Neural cell (in vitro differentiated cells): ENCODE data around the gene NCF4. TPM values are rescaled to one million over a fixed set of nuclear protein-coding genes. Genes with fewer than 3 reads are reported as not detected.

Experiments used
- H2AFZ ChIP-seq: fragments of 200-600, 300-800 bp; sonication (generic), shearing (Covaris generic); 2 replicates; pipeline ENCODE4 v1.6.0; 2014; ENCODE audit warnings: low read depth, mild to moderate bottlenecking, antibody characterized with exemption, low read length, moderate library complexity
- H3F3A ChIP-seq: fragments of 200-600 bp; shearing (Covaris generic); 2 replicates; pipeline ENCODE4 v1.6.1; 2016; ENCODE audit warnings: mild to moderate bottlenecking, moderate library complexity, mixed read lengths, antibody characterized with exemption, low read length; ENCODE audit not compliant: insufficient read depth, poor library complexity, severe bottlenecking
- H3K27ac ChIP-seq: fragments of 200-600, 300-800 bp; sonication (generic), shearing (Covaris generic); 2 replicates; pipeline ENCODE4 v1.5.1; 2014; ENCODE audit warnings: mild to moderate bottlenecking, low read length, moderate library complexity
- H3K27me3 ChIP-seq: fragments of 300-800, 200-600 bp; sonication (generic), shearing (Covaris generic); 2 replicates; pipeline ENCODE4 v1.6.0; 2014; ENCODE audit warnings: mild to moderate bottlenecking, low read depth, low read length, moderate library complexity; ENCODE audit not compliant: insufficient read depth
- H3K36me3 ChIP-seq: fragments of 300-800, 200-600 bp; sonication (generic), shearing (Covaris generic); 2 replicates; pipeline ENCODE4 v1.5.1; 2014; ENCODE audit warnings: mild to moderate bottlenecking, antibody characterized with exemption, low read length, moderate library complexity; ENCODE audit not compliant: insufficient read depth
- H3K4me2 ChIP-seq: fragments of 300-800, 200-600 bp; sonication (generic), shearing (Covaris generic); 2 replicates; pipeline ENCODE4 v1.6.0; 2014; ENCODE audit warnings: mild to moderate bottlenecking, low read length
- H3K4me3 ChIP-seq: fragments of 300-800, 200-600 bp; sonication (generic), shearing (Covaris generic); 2 replicates; pipeline ENCODE4 v1.5.1; 2014; ENCODE audit warnings: mild to moderate bottlenecking, low read length, moderate library complexity
- H3K79me2 ChIP-seq: fragments of 200-600 bp; shearing (Covaris generic); replicated peaks from 2 replicates; pipeline ENCODE4 v1.6.0; 2014; ENCODE audit warnings: mild to moderate bottlenecking, low read length, moderate library complexity; ENCODE audit not compliant: insufficient read depth
- H3K9ac ChIP-seq: fragments of 300-800, 200-600 bp; sonication (generic), shearing (Covaris generic); 2 replicates; pipeline ENCODE4 v1.6.1; 2016; ENCODE audit warnings: mild to moderate bottlenecking, low read length, mixed read lengths
- H3K9me2 ChIP-seq: fragments of 200-600 bp; shearing (Covaris generic); 2 replicates; pipeline ENCODE4 v1.6.1; 2016; ENCODE audit warnings: mild to moderate bottlenecking, low read length, mixed read lengths; ENCODE audit not compliant: insufficient read depth
- H3K9me3 ChIP-seq: fragments of 200-600, 300-800 bp; sonication (generic), shearing (Covaris generic); 2 replicates; pipeline ENCODE4 v1.6.1; 2016; ENCODE audit warnings: mild to moderate bottlenecking, mixed run types, low read length, moderate library complexity, mixed read lengths
- H4K20me1 ChIP-seq: fragments of 200-600 bp; shearing (Covaris generic); 2 replicates; pipeline ENCODE4 v1.6.1; 2016; ENCODE audit warnings: mild to moderate bottlenecking, mixed run types; ENCODE audit not compliant: insufficient read depth
- CTCF ChIP-seq: fragments of 450-650 bp; IDR thresholded peaks from 2 replicates; pipeline ENCODE4 v1.5.1; 2014; ENCODE audit warnings: antibody characterized with exemption, mild to moderate bottlenecking, moderate library complexity; ENCODE audit not compliant: poor library complexity, severe bottlenecking
- EP300 ChIP-seq: fragments of 450-650 bp; conservative IDR thresholded peaks from 2 replicates; pipeline ENCODE4 v1.6.1; 2014; ENCODE audit warnings: antibody characterized with exemption, mild to moderate bottlenecking, moderate library complexity; ENCODE audit not compliant: poor library complexity, severe bottlenecking
- EZH2 ChIP-seq: fragments of 200-600, 300-800 bp; shearing (Covaris generic), sonication (generic); IDR thresholded peaks from 2 replicates; pipeline ENCODE4 v1.6.1; 2014; ENCODE audit warnings: antibody characterized with exemption, low read length, borderline replicate concordance, mild to moderate bottlenecking; ENCODE audit not compliant: insufficient read depth, poor library complexity, severe bottlenecking
- POLR2AphosphoS5 ChIP-seq: IDR thresholded peaks from 2 replicates; pipeline ENCODE4 v1.6.1; 2012
- RAD21 ChIP-seq: fragments of 450-650 bp; conservative IDR thresholded peaks from 2 replicates; pipeline ENCODE4 v1.6.1; 2014; ENCODE audit warnings: antibody characterized with exemption, mild to moderate bottlenecking, moderate library complexity
- REST ChIP-seq: IDR thresholded peaks from 2 replicates; pipeline ENCODE4 v1.6.1; 2012; ENCODE audit warnings: borderline replicate concordance
- SMC3 ChIP-seq: fragments of 450-650 bp; conservative IDR thresholded peaks from 2 replicates; pipeline ENCODE4 v1.6.1; 2014; ENCODE audit warnings: antibody characterized with exemption, mild to moderate bottlenecking, moderate library complexity; ENCODE audit not compliant: poor library complexity
- TAF1 ChIP-seq: IDR thresholded peaks from 2 replicates; pipeline ENCODE4 v1.6.1; 2012; ENCODE audit warnings: low read depth
- polyA plus RNA-seq: library from polyadenylated mRNA; depleted of rRNA; stranded (reverse); fragments of >200 nt; gene quantifications from 2 replicates; pipeline ENCODE4 v1.2.3, GENCODE V29; 2014

NCF4 gene
- polyA plus RNA-seq, 1 donor from 2014 or later, result not detected

GRCh38 chr22:36823186-36823839 is 37.5 kb upstream of the NCF4 start:
- Histone ChIP-seq H3F3A (no peaks in the 10 kb centered on the region), H3K4me3 (no peak overlapping the region), H2AFZ (no peak overlapping the region), H3K9me3 (no peaks in the 10 kb centered on the region), H3K4me2 (no peak overlapping the region), H3K27me3 (peaks cover 3% of the 10 kb centered on the region), H4K20me1 (no peaks in the 10 kb centered on the region), H3K9me2 (no peaks in the 10 kb centered on the region), H3K27ac (no peak overlapping the region), H3K9ac (no peak overlapping the region), H3K79me2 (no peaks in the 10 kb centered on the region), H3K36me3 (no peaks in the 10 kb centered on the region)
- TF ChIP-seq TAF1, result no peak
- TF ChIP-seq POLR2AphosphoS5, result no peak
- TF ChIP-seq REST, result no peak
- no peak for TF ChIP-seq EZH2
- TF ChIP-seq EP300, result no peak
- no peak for TF ChIP-seq RAD21

- H3K4me2 ChIP-seq, result no peak overlapping the region
- TF ChIP-seq RAD21 (no peak), EP300 (no peak), POLR2AphosphoS5 (no peak), REST (no peak), TAF1 (no peak), SMC3 (no peak), CTCF (no peak), EZH2 (no peak)
- no peaks in the 10 kb centered on the region for H3K36me3 ChIP-seq
- H2AFZ ChIP-seq, result no peak overlapping the region
- no peak overlapping the region for H3K9ac ChIP-seq
- no peak overlapping the region for H3K4me3 ChIP-seq
- no peaks in the 10 kb centered on the region for H3K27me3 ChIP-seq
- no peaks in the 10 kb centered on the region for H4K20me1 ChIP-seq
- no peaks in the 10 kb centered on the region for H3F3A ChIP-seq
- H3K9me3 ChIP-seq, result no peaks in the 10 kb centered on the region
- no peaks in the 10 kb centered on the region for H3K79me2 ChIP-seq
- H3K27ac ChIP-seq, result no peak overlapping the region
- no peaks in the 10 kb centered on the region for H3K9me2 ChIP-seq
Observed at GRCh38 chr22:36824655-36825054, 36.2 kb upstream of the NCF4 start.
